Stimulated activated CD8-positive, alpha-beta memory T cell treated with anti-CD3 and anti-CD28 coated beads, Interleukin-7, amount 100 ng/mL, for 48 hours (primary cell): ENCODE measurements around the gene FARS2.

Experiments used
- DNase-seq, 2 donors: peaks; one replicate each; pipeline ENCODE4 v3.0.0-alpha.2; 2020; ENCODE audit warnings: low read depth in 1 of 2; ENCODE audit errors: extremely low read depth in 1 of 2

FARS2 gene

GRCh38 chr6:5610640-5611039, 349.3 kb downstream of the FARS2 start:
- no peak for DNase-seq

DNA sequence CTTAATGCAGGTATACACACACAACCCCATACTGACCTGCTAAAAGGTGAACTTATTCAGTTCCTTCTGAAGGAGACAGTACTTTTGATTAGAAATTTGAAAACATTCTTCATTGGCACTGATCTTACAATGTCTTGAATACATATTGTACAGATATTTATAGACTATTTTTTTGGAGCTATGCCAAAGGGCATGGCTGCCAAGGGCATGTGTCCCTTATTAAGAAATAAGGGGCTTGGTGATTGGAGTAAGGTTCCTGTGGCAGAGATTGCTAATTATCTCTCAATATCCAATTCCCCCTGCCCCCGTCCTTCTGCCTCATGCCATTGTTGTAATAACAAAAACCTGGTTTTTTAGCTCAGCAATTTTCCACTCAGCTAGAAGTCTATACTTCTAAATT, 355.9 kb downstream of the FARS2 start:
- no peak for DNase-seq

DNA sequence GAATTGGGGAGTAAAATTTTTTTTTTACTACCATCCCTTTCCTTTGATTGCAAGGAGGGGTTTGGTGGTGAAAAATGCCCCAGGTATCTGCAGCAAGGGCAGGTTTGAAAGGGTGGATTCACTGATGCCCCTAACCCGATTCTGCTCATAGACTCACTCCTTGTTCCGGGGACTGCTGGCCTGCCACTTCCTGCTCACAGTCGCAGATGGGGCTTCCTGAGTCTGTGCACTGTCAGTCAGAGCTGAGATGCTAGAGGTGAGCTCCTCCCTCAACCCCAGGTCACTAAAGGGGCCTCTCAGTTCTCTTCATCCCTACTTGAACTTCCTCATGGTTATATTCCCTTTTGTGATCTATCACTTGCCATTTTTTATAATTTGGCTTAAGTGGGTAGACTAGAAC, 357.9 kb downstream of the FARS2 start:
- no peak for DNase-seq

- DNase-seq, result no peak
Observed at GRCh38 chr6:5622276-5623005, 361.1 kb downstream of the FARS2 start.

DNA sequence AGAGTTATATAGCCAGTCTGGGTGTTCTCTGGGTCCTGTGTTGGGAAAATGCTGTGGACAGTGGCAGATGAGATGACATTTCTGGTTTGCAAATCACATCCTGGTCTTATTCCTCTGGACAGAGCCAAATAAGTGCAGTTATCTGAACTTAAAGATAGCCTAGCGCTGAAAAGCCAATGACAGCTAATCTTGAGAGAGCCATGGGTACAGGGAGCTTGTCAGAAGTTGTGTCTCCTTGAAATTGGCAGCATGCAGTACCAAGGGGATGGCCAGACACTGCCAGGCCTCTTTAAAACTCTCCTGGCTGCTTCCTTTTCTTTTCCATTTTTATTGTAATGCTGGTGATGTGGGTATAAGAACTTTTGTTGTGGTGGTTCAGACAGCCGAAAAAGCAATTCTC, 362.5 kb downstream of the FARS2 start:
- DNase-seq, result no peak

DNA sequence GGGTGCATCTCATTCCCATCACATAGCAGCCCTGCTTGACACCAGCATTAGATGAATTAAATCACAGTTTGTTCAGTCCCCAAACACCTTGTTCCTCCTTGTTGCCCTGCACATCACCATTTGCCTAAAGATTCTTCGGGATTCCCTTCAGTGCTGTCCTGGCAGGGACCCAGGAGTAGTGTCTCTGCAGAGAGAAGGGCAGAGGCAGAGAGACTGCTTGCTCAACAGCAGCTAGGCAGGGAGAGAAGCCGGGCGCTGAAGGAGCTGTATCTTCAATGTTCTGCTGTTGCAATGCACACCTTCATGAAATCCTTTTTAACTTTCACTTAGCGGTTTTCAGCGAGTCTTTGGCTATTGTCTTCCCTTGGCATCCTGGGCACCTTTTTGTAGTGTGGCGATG, 362.9 kb downstream of the FARS2 start:
- no peak for DNase-seq

GRCh38 chr6:5626727-5627426, 365.6 kb downstream of the FARS2 start:
- no peak for DNase-seq

- DNase-seq, result no peak
Observed at GRCh38 chr6:5630636-5631035, 369.3 kb downstream of the FARS2 start.

DNA sequence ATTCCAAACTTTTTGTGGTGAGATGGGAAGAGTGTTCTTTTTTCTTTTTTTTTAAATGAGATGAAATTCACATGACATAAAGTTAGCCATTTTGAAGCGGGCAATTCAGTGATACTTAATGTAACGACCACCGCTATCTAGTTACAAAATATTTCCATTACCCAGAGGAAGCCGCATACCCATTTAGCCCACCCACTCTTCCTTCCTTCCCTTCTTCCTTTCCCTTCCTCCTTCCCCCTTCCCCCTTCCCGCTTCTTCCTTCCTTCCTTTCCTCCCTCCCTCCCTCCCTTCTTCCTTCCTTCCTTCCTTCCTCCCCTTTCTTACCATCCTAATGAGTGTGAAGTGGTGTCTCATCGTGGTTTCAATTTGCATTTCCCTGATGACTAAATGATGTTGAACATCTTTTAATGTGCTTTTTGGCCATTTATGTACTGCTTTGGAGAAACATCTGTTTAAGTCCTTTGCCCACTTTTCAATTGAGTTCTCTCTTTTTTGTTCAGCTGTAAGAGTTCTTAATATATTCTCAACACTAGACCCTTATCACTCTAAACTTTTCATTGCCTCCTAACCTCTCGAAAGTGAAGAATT, 371.1 kb downstream of the FARS2 start:
- DNase-seq, result no peak

DNA sequence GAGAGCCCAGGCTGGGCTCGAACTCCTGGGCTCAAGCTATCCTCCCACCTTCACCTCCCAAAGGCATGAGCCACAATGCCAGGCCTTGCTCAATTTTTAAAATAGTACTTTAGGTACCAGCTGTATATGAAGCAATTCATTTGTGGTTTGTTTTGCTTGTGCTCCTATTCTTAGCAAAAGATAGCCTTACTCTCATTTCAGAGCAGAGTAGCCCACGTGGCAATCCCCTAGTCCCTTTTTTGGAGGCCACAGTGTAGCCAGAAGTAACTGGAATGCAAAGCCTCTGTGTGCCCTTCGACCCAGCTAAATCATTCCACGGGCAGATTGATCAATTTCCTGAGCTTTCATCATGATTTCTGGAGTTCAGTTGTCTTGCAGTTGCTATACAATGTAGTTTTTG, 373.2 kb downstream of the FARS2 start:
- no peak for DNase-seq

GRCh38 chr6:5636210-5637030, 375.1 kb downstream of the FARS2 start:
- no peak for DNase-seq

GRCh38 chr6:5637714-5638113, 376.4 kb downstream of the FARS2 start:
- no peak for DNase-seq

DNA sequence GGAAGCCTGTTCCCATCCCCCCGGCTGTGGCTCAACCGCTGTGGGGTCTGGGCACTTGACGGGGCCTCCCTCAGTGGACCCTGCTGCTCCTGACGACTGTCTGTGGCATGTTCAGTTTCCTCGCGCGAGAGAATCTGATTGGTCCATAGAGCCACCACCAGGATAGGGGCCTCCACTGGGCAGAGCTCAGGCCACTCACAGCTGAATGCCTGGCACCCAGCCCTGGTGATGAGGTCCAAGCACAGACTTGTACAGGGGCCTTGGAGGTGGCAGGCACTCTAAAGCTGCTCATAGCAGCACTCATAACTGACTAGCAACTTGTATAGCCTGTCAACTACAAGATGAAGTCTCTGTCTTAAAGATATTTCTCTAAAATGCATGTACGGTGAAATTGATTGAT, 377.4 kb downstream of the FARS2 start:
- no peak for DNase-seq

- DNase-seq, result no peak
Observed at GRCh38 chr6:5639193-5639592, 377.9 kb downstream of the FARS2 start.

- DNase-seq, result no peak
Observed at GRCh38 chr6:5640614-5641013, 379.3 kb downstream of the FARS2 start.

GRCh38 chr6:5644523-5645185, 383.3 kb downstream of the FARS2 start:
- no peak for DNase-seq

DNA sequence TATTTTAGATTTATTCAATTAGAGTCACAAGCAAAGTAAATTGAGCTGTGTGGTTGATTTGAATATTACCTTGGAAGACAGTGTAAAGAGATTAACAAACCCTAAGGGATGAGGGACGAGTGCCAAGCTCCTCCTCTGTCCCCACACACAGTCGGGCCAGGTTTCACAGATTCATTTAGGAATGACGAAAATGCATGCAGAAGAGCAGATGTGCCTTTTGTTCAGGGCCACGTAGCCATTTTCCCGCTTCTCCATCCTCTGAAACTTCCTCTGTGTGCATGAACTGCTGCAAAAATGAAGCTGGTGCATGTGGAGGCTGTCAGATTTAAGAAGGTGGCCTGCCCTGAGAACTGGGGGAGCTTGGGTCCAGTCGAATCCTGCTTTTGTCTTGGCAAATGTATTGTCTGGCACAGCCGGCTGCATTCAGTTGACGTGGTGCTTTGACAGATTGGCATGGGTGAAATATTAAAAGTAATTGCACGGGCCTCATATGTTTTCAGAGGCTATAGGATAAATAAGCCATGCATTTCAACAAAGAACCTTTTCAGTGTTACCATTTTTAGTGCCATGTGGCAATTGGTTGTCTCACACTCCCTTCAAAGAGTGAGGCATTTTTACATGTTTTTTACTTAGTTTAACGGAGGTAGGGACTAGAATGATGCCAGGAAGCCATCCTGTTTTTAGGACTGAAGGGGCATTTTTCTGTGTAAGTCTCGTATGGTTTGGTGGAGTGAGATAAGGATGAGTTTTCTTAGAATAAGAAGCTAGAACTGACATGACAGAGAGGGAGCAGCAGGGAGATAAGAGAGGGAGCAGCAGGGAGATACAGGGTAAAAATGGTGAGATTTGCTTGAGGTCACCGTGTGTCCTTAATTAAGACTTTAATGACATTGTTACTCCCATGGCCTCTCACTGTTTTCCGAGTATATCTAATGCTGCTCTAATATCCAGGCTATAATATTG, 384.3 kb downstream of the FARS2 start:
- no peak for DNase-seq

DNA sequence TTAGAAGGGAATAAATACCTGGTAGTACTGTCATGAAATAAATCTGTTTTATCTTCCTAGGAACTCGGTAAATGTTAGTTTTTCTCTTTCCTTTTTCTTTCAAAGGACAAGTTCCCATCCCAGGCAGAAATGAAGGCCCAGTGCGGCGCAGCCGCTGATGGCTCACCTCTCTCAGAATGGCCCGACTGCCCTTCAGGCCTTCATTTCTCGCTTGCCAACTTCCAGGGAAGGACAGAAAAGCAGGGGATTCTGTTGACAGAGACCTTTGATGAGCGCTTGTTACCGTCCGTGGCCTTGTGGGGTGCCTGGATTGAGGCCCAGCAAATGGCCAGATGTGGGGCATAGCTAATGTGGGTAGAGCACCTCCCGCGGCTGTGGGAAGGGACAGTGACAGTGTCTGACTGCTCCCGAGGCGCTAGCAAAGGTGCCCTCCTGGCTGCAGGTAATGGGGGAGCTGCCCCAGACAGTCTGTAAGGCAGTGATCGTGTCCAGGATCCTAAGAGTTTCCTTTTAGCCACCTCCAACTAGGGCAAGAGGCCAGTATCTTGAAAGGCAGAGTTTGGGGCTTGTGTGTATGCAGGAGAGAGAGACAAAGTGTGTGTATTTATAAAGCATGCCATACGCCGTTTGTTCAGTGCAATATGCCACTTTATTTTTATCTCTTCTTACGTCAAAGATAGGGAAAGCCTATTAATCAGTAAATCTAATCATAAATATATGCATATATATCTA, 391.3 kb downstream of the FARS2 start:
- DNase-seq, result no peak

GRCh38 chr6:5653801-5654200, 392.5 kb downstream of the FARS2 start:
- DNase-seq, result no peak
